Measurements from ENCODE around the gene MAP2K5. TPM values are rescaled to one million over a fixed set of nuclear protein-coding genes. Genes with fewer than 3 reads are reported as not detected.

MAP2K5 gene
- total and polyA plus RNA-seq, 2 donors from 2014 or later = 14.1 to 18.6 TPM

GRCh38 chr15:67826717-67827561 is 284.4 kb downstream of the MAP2K5 start:
- intact Hi-C loops (cut with DNase I) = no loop called here
- Histone ChIP-seq H3K27me3 (ENCODE audit: control insufficient read depth, insufficient read depth, low read length) (peaks cover 53% of the 10 kb centered on the region), H3K36me3 (ENCODE audit: control insufficient read depth in 2 of 3, insufficient read depth in 3 of 3, low read length in 3 of 3) (no peaks in the 10 kb centered on the region), H3K9ac (ENCODE audit: low read length in 3 of 3) (no peak overlapping the region), H3K4me1 (ENCODE audit: control insufficient read depth in 2 of 3, insufficient read depth in 2 of 3, low read depth in 1 of 3, low read length in 3 of 3) (peaks cover 0 to 9% (median 0%) of the 10 kb centered on the region in 3 donors), H3K9me3 (ENCODE audit: control insufficient read depth in 2 of 3, insufficient read depth in 1 of 3, low read length in 3 of 3) (no peaks in the 10 kb centered on the region), H3K27ac (ENCODE audit: low read depth in 2 of 2, low read length in 2 of 2) (no peak overlapping the region), H3K4me3 (ENCODE audit: low read length in 3 of 3) (no peak overlapping the region)
- FAIRE-seq (no peak), DNase-seq (peak in 2 of 5 donors; percentile 33 to 61)
- no peak for TF ChIP-seq CTCF (IDR thresholded peaks at IDR 0.05; ENCODE audit: borderline replicate concordance, extremely low read depth, insufficient read depth)

GRCh38 chr15:67827562-67828277 is 285.2 kb downstream of the MAP2K5 start:
- no peak for FAIRE-seq
- DNase-seq = peak in 2 of 5 donors; percentile 47 to 62
- intact Hi-C loops (cut with DNase I) = no loop called here
- H3K4me1 ChIP-seq (ENCODE audit: control insufficient read depth in 2 of 3, insufficient read depth in 2 of 3, low read depth in 1 of 3, low read length in 3 of 3) = peaks cover 0 to 9% (median 0%) of the 10 kb centered on the region in 3 donors
- no peaks in the 10 kb centered on the region for H3K36me3 ChIP-seq (ENCODE audit: control insufficient read depth in 2 of 3, insufficient read depth in 3 of 3, low read length in 3 of 3)
- H3K9me3 ChIP-seq (ENCODE audit: control insufficient read depth in 2 of 3, insufficient read depth in 1 of 3, low read length in 3 of 3) = no peaks in the 10 kb centered on the region
- no peak for TF ChIP-seq CTCF (IDR thresholded peaks at IDR 0.05; ENCODE audit: borderline replicate concordance, extremely low read depth, insufficient read depth)
- no peak overlapping the region for H3K27ac ChIP-seq (ENCODE audit: low read depth in 2 of 2, low read length in 2 of 2)
- H3K9ac ChIP-seq (ENCODE audit: low read length in 3 of 3) = no peak overlapping the region
- H3K4me3 ChIP-seq (ENCODE audit: low read length in 3 of 3) = no peak overlapping the region
- H3K27me3 ChIP-seq (ENCODE audit: control insufficient read depth, insufficient read depth, low read length) = peaks cover 54% of the 10 kb centered on the region

GRCh38 chr15:67828278-67828968 is 285.9 kb downstream of the MAP2K5 start:
- Histone ChIP-seq H3K27ac (ENCODE audit: low read depth in 2 of 2, low read length in 2 of 2) (no peak overlapping the region), H3K9ac (ENCODE audit: low read length in 3 of 3) (no peak overlapping the region), H3K36me3 (ENCODE audit: control insufficient read depth in 2 of 3, insufficient read depth in 3 of 3, low read length in 3 of 3) (no peaks in the 10 kb centered on the region), H3K9me3 (ENCODE audit: control insufficient read depth in 2 of 3, insufficient read depth in 1 of 3, low read length in 3 of 3) (no peaks in the 10 kb centered on the region), H3K4me3 (ENCODE audit: low read length in 3 of 3) (peak overlapping the region in 1 of 3 donors; percentile 17), H3K4me1 (ENCODE audit: control insufficient read depth in 2 of 3, insufficient read depth in 2 of 3, low read depth in 1 of 3, low read length in 3 of 3) (peaks cover 0 to 14% (median 4%) of the 10 kb centered on the region in 3 donors), H3K27me3 (ENCODE audit: control insufficient read depth, insufficient read depth, low read length) (peaks cover 59% of the 10 kb centered on the region)
- FAIRE-seq (no peak), DNase-seq (peak in 3 of 5 donors; percentile 30 to 43 (median 40))
- intact Hi-C loops (cut with DNase I) = no loop called here
- TF ChIP-seq CTCF (IDR thresholded peaks at IDR 0.05; ENCODE audit: borderline replicate concordance, extremely low read depth, insufficient read depth) = no peak
